Measurements from ENCODE around the gene CPAMD8. TPM values are rescaled to one million over a fixed set of nuclear protein-coding genes. Genes with fewer than 3 reads are reported as not detected.

The CPAMD8 gene
- total RNA-seq, 1 donor from 2014 or later: 42.9 TPM

GRCh38 chr19:16869331-16869972 is 157.2 kb downstream of the CPAMD8 start:
- TF ChIP-seq, protein P1, sequence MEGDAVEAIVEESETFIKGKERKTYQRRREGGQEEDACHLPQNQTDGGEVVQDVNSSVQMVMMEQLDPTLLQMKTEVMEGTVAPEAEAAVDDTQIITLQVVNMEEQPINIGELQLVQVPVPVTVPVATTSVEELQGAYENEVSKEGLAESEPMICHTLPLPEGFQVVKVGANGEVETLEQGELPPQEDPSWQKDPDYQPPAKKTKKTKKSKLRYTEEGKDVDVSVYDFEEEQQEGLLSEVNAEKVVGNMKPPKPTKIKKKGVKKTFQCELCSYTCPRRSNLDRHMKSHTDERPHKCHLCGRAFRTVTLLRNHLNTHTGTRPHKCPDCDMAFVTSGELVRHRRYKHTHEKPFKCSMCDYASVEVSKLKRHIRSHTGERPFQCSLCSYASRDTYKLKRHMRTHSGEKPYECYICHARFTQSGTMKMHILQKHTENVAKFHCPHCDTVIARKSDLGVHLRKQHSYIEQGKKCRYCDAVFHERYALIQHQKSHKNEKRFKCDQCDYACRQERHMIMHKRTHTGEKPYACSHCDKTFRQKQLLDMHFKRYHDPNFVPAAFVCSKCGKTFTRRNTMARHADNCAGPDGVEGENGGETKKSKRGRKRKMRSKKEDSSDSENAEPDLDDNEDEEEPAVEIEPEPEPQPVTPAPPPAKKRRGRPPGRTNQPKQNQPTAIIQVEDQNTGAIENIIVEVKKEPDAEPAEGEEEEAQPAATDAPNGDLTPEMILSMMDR (conservative IDR thresholded peaks at IDR 0.05): no peak
- no peaks in the 10 kb centered on the region for H3K27me3 Mint-ChIP-seq
- H3K36me3 Mint-ChIP-seq: peaks cover 15% of the 10 kb centered on the region
- no peaks in the 10 kb centered on the region for H3K4me1 Mint-ChIP-seq (ENCODE audit: unreplicated experiment)
- H3K27ac Mint-ChIP-seq: no peak overlapping the region
- no peaks in the 10 kb centered on the region for H3K9me3 Mint-ChIP-seq
- H3K4me3 Mint-ChIP-seq: no peak overlapping the region
- no peak for DNase-seq (ENCODE audit: extremely low spot score, unreplicated experiment)

DNA sequence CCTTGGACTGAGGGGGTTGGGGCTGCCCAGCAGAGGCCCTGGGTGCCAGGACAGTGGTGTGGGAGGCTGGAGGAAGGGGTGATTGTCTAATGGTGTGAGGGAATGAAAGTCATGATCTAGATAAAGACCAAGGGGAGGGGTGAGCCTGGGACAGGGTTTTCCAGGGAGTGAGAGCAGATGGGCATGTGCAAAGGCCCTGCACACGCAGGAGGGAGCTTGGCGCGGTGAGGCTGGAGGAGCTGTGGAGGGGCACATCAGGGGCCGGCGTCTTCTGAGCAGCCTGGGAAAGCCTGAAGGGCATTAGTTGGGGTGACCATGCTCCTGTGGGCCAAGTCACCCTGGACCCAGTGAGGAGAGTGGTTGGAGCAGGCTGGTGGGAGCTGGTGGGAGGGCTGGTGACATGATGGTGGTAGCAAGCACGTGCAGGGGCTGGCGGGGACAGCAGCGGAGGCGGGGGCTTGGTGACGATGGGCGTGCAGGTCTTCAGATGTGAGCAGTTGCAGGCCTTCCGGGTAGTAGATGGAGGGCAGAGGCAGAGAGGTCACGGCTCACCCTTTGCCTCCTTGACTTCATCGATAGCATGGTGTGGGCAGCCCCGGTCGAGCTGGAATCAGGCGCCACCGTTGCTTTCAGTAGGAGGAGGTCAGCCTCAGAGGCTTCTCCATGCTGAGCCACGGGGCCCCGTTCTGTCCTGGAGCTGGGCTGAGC is 158.0 kb downstream of the CPAMD8 start:
- no peak overlapping the region for H3K27ac Mint-ChIP-seq
- TF ChIP-seq, protein P1 (conservative IDR thresholded peaks at IDR 0.05): no peak
- no peaks in the 10 kb centered on the region for H3K4me1 Mint-ChIP-seq (ENCODE audit: unreplicated experiment)
- H3K36me3 Mint-ChIP-seq: peaks cover 6% of the 10 kb centered on the region
- no peaks in the 10 kb centered on the region for H3K9me3 Mint-ChIP-seq
- no peak overlapping the region for H3K4me3 Mint-ChIP-seq
- H3K27me3 Mint-ChIP-seq: no peaks in the 10 kb centered on the region
- DNase-seq (ENCODE audit: extremely low spot score, unreplicated experiment): no peak

GRCh38 chr19:16867211-16867610 is 159.4 kb downstream of the CPAMD8 start:
- Mint-ChIP-seq H3K36me3 (peaks cover 7% of the 10 kb centered on the region), H3K27me3 (no peaks in the 10 kb centered on the region), H3K4me1 (ENCODE audit: unreplicated experiment) (no peaks in the 10 kb centered on the region), H3K4me3 (no peak overlapping the region), H3K27ac (no peak overlapping the region), H3K9me3 (no peaks in the 10 kb centered on the region)
- TF ChIP-seq, protein P1 (conservative IDR thresholded peaks at IDR 0.05): no peak
- no peak for DNase-seq (ENCODE audit: extremely low spot score, unreplicated experiment)

- Mint-ChIP-seq H3K27ac (no peak overlapping the region), H3K36me3 (peaks cover 7% of the 10 kb centered on the region), H3K9me3 (no peaks in the 10 kb centered on the region), H3K27me3 (no peaks in the 10 kb centered on the region), H3K4me3 (no peak overlapping the region), H3K4me1 (ENCODE audit: unreplicated experiment) (no peaks in the 10 kb centered on the region)
- no peak for DNase-seq (ENCODE audit: extremely low spot score, unreplicated experiment)
- TF ChIP-seq, protein P1 (conservative IDR thresholded peaks at IDR 0.05): no peak
Observed at GRCh38 chr19:16862826-16863415, 163.7 kb downstream of the CPAMD8 start.

DNA sequence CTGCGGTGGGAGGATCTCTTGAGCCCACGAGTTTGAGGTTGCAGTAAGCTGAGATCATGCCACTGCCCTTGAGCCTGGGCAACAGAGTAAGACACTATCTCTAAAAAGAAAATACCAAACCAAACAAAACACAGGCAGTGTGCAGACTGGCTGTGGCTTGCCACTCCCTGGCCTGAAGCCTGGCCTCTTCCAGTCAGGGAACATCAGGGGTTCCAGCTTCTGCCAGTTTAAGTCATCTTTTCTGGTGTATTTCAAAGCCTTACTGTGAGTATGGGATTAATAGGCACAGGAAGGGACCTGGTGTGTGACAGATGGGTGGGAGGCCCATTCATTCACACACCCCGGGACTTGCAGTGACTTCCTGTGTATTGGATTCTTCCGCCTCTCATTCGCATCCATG is 164.8 kb downstream of the CPAMD8 start:
- DNase-seq (ENCODE audit: extremely low spot score, unreplicated experiment): no peak
- Mint-ChIP-seq H3K27me3 (no peaks in the 10 kb centered on the region), H3K4me1 (ENCODE audit: unreplicated experiment) (no peaks in the 10 kb centered on the region), H3K27ac (no peak overlapping the region), H3K4me3 (no peak overlapping the region), H3K36me3 (peaks cover 7% of the 10 kb centered on the region), H3K9me3 (no peaks in the 10 kb centered on the region)
- TF ChIP-seq, protein P1 (conservative IDR thresholded peaks at IDR 0.05): no peak

All from type B pancreatic cell (in vitro differentiated cells).